GM12878 (cell line): Measurements from ENCODE around the gene AXIN1. TPM values are rescaled to one million over a fixed set of nuclear protein-coding genes. Genes with fewer than 3 reads are reported as not detected.

Source experiments
- ATAC-seq: fragments of 200-7000 bp; cut with Tn5 transposase; 3 replicates; pipeline ENCODE4 v1.9.1; 2020; ENCODE audit warnings: mild to moderate bottlenecking, moderate library complexity
- BruUV-seq: library from RNA; stranded (reverse); fragments of 400-500 nt; replicated peaks from 2 replicates; lab custom pipeline; 2021; lab: Mats Ljungman, UMichigan
- CTCF ChIA-PET: fragments of 300-600 bp; sonication (Branson Sonifier 250); formaldehyde crosslinking; extraction: SDS; loops from one replicate; lab custom pipeline; 2021; ENCODE audit warnings: inconsistent platforms; lab: Yijun Ruan, JAX
- POLR2A ChIA-PET: fragments of 350-600 bp; formaldehyde crosslinking; extraction: SDS; loops from one replicate; lab custom pipeline; 2021; ENCODE audit warnings: inconsistent platforms; lab: Charles Lee
- RAD21 ChIA-PET: fragments of 300-600 bp; sonication (Branson Sonifier 250); formaldehyde crosslinking; loops from one replicate; lab custom pipeline; 2023; ENCODE audit warnings: antibody characterized with exemption; ENCODE audit not compliant: unreplicated experiment; lab: Charles Lee
- SMC1A ChIA-PET: fragments of 300-600 bp; sonication (Branson Sonifier 250); formaldehyde crosslinking; loops from one replicate; lab custom pipeline; 2023; ENCODE audit not compliant: unreplicated experiment, uncharacterized antibody; lab: Charles Lee
- DNase-seq: peaks from one replicate; pipeline ENCODE4 v3.0.0-alpha.2; 2011; ENCODE audit warnings: low read depth, low spot score
- FAIRE-seq: peaks from 3 replicates; lab custom pipeline; 2011; peaks lifted over from hg19 to GRCh38; lab: Jason Lieb, UNC
- H2AFZ ChIP-seq: 2 replicates; pipeline ENCODE4 v1.6.0; 2011; ENCODE audit warnings: low read depth, low read length, control low read depth; ENCODE audit not compliant: control insufficient read depth
- H3K27ac ChIP-seq: 2 replicates; pipeline ENCODE4 v1.5.1; 2011; ENCODE audit warnings: control low read depth; ENCODE audit not compliant: control insufficient read depth, insufficient read depth
- H3K27me3 ChIP-seq, 2 experiments: replicated peaks in 1 of 2; 2 replicates each; pipeline versions ENCODE4 v1.6.0 to v1.6.1; 2011; ENCODE audit warnings: low read length in 1 of 2; ENCODE audit not compliant: control insufficient read depth in 2 of 2, insufficient read depth in 2 of 2
- H3K36me3 ChIP-seq, 2 experiments: 2 replicates each; pipeline ENCODE4 v1.5.1; 2011; ENCODE audit warnings: low read length in 1 of 2; ENCODE audit not compliant: control insufficient read depth in 2 of 2, insufficient read depth in 2 of 2
- H3K4me1 ChIP-seq: 2 replicates; pipeline ENCODE4 v1.6.1; 2011; ENCODE audit warnings: mild to moderate bottlenecking, low read length, moderate library complexity, mixed read lengths; ENCODE audit not compliant: control insufficient read depth, insufficient read depth
- H3K4me2 ChIP-seq: 2 replicates; pipeline ENCODE4 v1.6.0; 2011; ENCODE audit warnings: control low read depth; ENCODE audit not compliant: control insufficient read depth, insufficient read depth
- H3K4me3 ChIP-seq: fragments of 200-600 bp; sonication (generic); 2 replicates; pipeline ENCODE4 v1.5.1; 2016
- H3K79me2 ChIP-seq: 2 replicates; pipeline ENCODE4 v1.6.0; 2011; ENCODE audit warnings: low read length; ENCODE audit not compliant: control insufficient read depth, insufficient read depth
- H3K9ac ChIP-seq: 2 replicates; pipeline ENCODE4 v1.8.0; 2011; ENCODE audit warnings: low read length, control low read depth, mixed read lengths; ENCODE audit not compliant: control insufficient read depth, insufficient read depth
- H3K9me3 ChIP-seq: replicated peaks from 3 replicates; pipeline ENCODE4 v1.5.1; 2011; ENCODE audit warnings: mild to moderate bottlenecking, low read length; ENCODE audit not compliant: control insufficient read depth, insufficient read depth
- H4K20me1 ChIP-seq: 2 replicates; pipeline ENCODE4 v1.6.0; 2011; ENCODE audit not compliant: control insufficient read depth, insufficient read depth
- EED ChIP-seq: sonication (generic); IDR thresholded peaks from 2 replicates; pipeline ENCODE4 v1.6.1; 2016; ENCODE audit warnings: antibody characterized with exemption, low read depth
- GABPA ChIP-seq: IDR thresholded peaks from 2 replicates; pipeline ENCODE4 v1.6.1; 2014; ENCODE audit warnings: antibody characterized with exemption, low read depth, mild to moderate bottlenecking, inconsistent platforms
- MTA2 ChIP-seq: fragments of 450-650 bp; IDR thresholded peaks from 2 replicates; pipeline ENCODE4 v1.6.1; 2016; ENCODE audit warnings: low read depth, mild to moderate bottlenecking, moderate library complexity
- RB1 ChIP-seq: fragments of 450-650 bp; formaldehyde crosslinking; IDR thresholded peaks from 2 replicates; pipeline ENCODE4 v1.6.1; 2017; ENCODE audit warnings: mild to moderate bottlenecking, borderline replicate concordance
- WGBS: methylation state at CpG from one replicate; pipeline ENCODE4 v1.1.6; 2016; ENCODE audit warnings: low lambda C conversion rate; ENCODE audit not compliant: insufficient replicate concordance, insufficient coverage; ENCODE audit errors: missing lambda C conversion rate; 5-methylcytosine and 5-hydroxymethylcytosine counted together
- in situ Hi-C: fragments of 300-500 bp; cut with MboI; formaldehyde crosslinking; loops from 9 replicates; pipeline ENCODE4 v1.14.3; 2018; ENCODE audit warnings: mixed read lengths
- intact Hi-C: fragments of 100-400 bp; cut with micrococcal nuclease; formaldehyde crosslinking; loops from one replicate; pipeline ENCODE4 v1.14.2; 2022; ENCODE audit not compliant: unreplicated experiment
- polyA plus RNA-seq, 11 experiments: library from polyadenylated mRNA; depleted of rRNA in 4 of 11; unstranded in 6 of 11; stranded (reverse) in 5 of 11; fragments of >200 nt; fragmentation: Nextera tagmentation in 4 of 11; fragmentation: Illumina TruSeq in 1 of 11; extraction: Ambion mirVana in 4 of 11; extraction: Trizol in 1 of 11; gene quantifications; 1 replicate in 1 of 11; 2 replicates in 10 of 11; pipeline versions ENCODE4 v1.2.1 to v1.2.3, GENCODE V29; 2011 to 2016; ENCODE audit warnings: inconsistent platforms in 2 of 11, missing spikeins in 2 of 11, low read depth in 1 of 11
- total RNA-seq, 4 experiments: library from RNA; depleted of rRNA in 3 of 4; stranded (reverse); fragments of >200 nt in 3 of 4; fragmentation: Illumina TruSeq in 1 of 4; extraction: Trizol in 1 of 4; gene quantifications; 2 replicates each; pipeline versions ENCODE4 v1.2.1 to v1.2.3, GENCODE V29; 2013 to 2021
- TF ChIP-seq, protein P1 (sequence below): IDR thresholded peaks from 2 replicates; pipeline ENCODE4 v1.6.1; 2012; ENCODE audit warnings: low read depth, low read length, improper control_type of control experiment
- TF ChIP-seq, protein P2 (sequence below): fragments of 150-350 bp; IDR thresholded peaks from 2 replicates; pipeline ENCODE4 v1.6.1; 2016; ENCODE audit warnings: low read depth, low read length
- TF ChIP-seq, protein P3 (sequence below): IDR thresholded peaks from 2 replicates; pipeline ENCODE4 v1.6.1; 2011; ENCODE audit warnings: low read depth, mild to moderate bottlenecking, low read length, moderate library complexity, borderline replicate concordance; ENCODE audit errors: extremely low read depth
- TF ChIP-seq, protein P4 (sequence below): fragments of 450-650 bp; IDR thresholded peaks from 2 replicates; pipeline ENCODE4 v1.6.1; 2014; ENCODE audit warnings: mild to moderate bottlenecking
- TF ChIP-seq, protein P5 (sequence below): fragments of 450-650 bp; IDR thresholded peaks from 2 replicates; pipeline ENCODE4 v1.6.1; 2017; ENCODE audit warnings: mild to moderate bottlenecking, low read depth, inconsistent platforms; ENCODE audit not compliant: poor library complexity, severe bottlenecking
- TF ChIP-seq, protein P6 (sequence below): fragments of 450-650 bp; IDR thresholded peaks from 2 replicates; pipeline ENCODE4 v1.6.1; 2017; ENCODE audit warnings: mild to moderate bottlenecking, moderate library complexity

The AXIN1 gene
- total and polyA plus RNA-seq, 10 of the 15 experiments (the other 5 are each of a cell fraction or from before 2014, with no cell fraction given), result 0.26 to 27.1 (median 7.7) TPM

DNA sequence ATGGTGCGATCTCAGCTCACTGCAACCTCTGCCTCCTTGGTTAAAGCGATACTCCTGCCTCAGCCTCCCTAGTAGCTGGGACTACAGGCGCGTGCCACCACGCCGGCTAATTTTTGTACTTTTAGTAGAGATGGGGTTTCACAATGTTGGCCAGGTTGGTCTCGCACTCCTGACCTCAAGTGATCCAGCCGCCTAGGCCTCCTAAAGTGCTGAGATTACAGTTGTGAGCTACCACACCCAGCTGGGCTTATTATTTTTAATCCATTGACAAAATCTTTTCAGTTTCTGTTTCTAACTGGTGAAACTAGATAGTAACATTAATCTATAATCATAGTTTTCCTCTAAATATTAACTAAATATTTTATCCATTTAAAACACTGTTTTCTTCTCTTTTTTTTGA, 112.0 kb downstream of the AXIN1 start (continued):
- TF ChIP-seq, protein P1, sequence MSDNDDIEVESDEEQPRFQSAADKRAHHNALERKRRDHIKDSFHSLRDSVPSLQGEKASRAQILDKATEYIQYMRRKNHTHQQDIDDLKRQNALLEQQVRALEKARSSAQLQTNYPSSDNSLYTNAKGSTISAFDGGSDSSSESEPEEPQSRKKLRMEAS, result no peak
- TF ChIP-seq, protein P2, sequence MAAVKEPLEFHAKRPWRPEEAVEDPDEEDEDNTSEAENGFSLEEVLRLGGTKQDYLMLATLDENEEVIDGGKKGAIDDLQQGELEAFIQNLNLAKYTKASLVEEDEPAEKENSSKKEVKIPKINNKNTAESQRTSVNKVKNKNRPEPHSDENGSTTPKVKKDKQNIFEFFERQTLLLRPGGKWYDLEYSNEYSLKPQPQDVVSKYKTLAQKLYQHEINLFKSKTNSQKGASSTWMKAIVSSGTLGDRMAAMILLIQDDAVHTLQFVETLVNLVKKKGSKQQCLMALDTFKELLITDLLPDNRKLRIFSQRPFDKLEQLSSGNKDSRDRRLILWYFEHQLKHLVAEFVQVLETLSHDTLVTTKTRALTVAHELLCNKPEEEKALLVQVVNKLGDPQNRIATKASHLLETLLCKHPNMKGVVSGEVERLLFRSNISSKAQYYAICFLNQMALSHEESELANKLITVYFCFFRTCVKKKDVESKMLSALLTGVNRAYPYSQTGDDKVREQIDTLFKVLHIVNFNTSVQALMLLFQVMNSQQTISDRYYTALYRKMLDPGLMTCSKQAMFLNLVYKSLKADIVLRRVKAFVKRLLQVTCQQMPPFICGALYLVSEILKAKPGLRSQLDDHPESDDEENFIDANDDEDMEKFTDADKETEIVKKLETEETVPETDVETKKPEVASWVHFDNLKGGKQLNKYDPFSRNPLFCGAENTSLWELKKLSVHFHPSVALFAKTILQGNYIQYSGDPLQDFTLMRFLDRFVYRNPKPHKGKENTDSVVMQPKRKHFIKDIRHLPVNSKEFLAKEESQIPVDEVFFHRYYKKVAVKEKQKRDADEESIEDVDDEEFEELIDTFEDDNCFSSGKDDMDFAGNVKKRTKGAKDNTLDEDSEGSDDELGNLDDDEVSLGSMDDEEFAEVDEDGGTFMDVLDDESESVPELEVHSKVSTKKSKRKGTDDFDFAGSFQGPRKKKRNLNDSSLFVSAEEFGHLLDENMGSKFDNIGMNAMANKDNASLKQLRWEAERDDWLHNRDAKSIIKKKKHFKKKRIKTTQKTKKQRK, result no peak
- no peak for TF ChIP-seq GABPA

- H3K27me3 ChIP-seq, result no peaks in the 10 kb centered on the region
- RAD21 ChIA-PET, result interaction anchor here (1.4 kb wide), 1 partner anchor 109 kb away, joined by 5 read pairs; no protein-coding TSS in a partner anchor
- no peaks in the 10 kb centered on the region for H4K20me1 ChIP-seq
- H3K79me2 ChIP-seq, result peaks cover 5% of the 10 kb centered on the region
- BruUV-seq, result no TSS peak
- CTCF ChIA-PET, result interaction anchor here (1.5 to 2.0 kb wide), 2 partner anchors 9 to 12 kb away, joined by 4 to 7 read pairs; no protein-coding TSS in a partner anchor
- peaks cover 23% of the 10 kb centered on the region for H3K4me1 ChIP-seq
- H2AFZ ChIP-seq, result no peak overlapping the region
- POLR2A ChIA-PET, result interaction anchor here (0.5 to 2.0 kb wide), 4 partner anchors 11 to 156 kb away, joined by 4 to 11 read pairs (median 8); partner anchors contain the start of gene LUC7L
- DNase-seq (no peak), ATAC-seq (no peak), FAIRE-seq (no peak)
- peak overlapping the region; percentile 5; the same call in 1 of the 2 replicates for H3K27ac ChIP-seq
- SMC1A ChIA-PET, result interaction anchor here (0.7 to 2.1 kb wide), 7 partner anchors 9 to 1599 kb away, joined by 3 to 10 read pairs (median 4); partner anchors contain the start of gene LUC7L
- H3K4me3 ChIP-seq, result no peak overlapping the region
- H3K9me3 ChIP-seq, result no peaks in the 10 kb centered on the region
- H3K9ac ChIP-seq, result no peak overlapping the region
- intact Hi-C loops (no loop called here), in situ Hi-C loops (no loop called here)
- H3K4me2 ChIP-seq, result peak overlapping the region; percentile 45; the same call in 1 of the 2 replicates
- H3K36me3 ChIP-seq, result no peaks in the 10 kb centered on the region; a peak in 1 of 4 replicates
- 93% methylated on average over 3 of the region's 3 CpGs for WGBS
- no peak for TF ChIP-seq RB1
- no peak for TF ChIP-seq MTA2
- TF ChIP-seq, protein P3, sequence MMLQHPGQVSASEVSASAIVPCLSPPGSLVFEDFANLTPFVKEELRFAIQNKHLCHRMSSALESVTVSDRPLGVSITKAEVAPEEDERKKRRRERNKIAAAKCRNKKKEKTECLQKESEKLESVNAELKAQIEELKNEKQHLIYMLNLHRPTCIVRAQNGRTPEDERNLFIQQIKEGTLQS, result no peak
- TF ChIP-seq, protein P4, sequence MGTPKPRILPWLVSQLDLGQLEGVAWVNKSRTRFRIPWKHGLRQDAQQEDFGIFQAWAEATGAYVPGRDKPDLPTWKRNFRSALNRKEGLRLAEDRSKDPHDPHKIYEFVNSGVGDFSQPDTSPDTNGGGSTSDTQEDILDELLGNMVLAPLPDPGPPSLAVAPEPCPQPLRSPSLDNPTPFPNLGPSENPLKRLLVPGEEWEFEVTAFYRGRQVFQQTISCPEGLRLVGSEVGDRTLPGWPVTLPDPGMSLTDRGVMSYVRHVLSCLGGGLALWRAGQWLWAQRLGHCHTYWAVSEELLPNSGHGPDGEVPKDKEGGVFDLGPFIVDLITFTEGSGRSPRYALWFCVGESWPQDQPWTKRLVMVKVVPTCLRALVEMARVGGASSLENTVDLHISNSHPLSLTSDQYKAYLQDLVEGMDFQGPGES, result no peak
- TF ChIP-seq, protein P5, sequence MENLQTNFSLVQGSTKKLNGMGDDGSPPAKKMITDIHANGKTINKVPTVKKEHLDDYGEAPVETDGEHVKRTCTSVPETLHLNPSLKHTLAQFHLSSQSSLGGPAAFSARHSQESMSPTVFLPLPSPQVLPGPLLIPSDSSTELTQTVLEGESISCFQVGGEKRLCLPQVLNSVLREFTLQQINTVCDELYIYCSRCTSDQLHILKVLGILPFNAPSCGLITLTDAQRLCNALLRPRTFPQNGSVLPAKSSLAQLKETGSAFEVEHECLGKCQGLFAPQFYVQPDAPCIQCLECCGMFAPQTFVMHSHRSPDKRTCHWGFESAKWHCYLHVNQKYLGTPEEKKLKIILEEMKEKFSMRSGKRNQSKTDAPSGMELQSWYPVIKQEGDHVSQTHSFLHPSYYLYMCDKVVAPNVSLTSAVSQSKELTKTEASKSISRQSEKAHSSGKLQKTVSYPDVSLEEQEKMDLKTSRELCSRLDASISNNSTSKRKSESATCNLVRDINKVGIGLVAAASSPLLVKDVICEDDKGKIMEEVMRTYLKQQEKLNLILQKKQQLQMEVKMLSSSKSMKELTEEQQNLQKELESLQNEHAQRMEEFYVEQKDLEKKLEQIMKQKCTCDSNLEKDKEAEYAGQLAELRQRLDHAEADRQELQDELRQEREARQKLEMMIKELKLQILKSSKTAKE, result no peak
- TF ChIP-seq, protein P6, sequence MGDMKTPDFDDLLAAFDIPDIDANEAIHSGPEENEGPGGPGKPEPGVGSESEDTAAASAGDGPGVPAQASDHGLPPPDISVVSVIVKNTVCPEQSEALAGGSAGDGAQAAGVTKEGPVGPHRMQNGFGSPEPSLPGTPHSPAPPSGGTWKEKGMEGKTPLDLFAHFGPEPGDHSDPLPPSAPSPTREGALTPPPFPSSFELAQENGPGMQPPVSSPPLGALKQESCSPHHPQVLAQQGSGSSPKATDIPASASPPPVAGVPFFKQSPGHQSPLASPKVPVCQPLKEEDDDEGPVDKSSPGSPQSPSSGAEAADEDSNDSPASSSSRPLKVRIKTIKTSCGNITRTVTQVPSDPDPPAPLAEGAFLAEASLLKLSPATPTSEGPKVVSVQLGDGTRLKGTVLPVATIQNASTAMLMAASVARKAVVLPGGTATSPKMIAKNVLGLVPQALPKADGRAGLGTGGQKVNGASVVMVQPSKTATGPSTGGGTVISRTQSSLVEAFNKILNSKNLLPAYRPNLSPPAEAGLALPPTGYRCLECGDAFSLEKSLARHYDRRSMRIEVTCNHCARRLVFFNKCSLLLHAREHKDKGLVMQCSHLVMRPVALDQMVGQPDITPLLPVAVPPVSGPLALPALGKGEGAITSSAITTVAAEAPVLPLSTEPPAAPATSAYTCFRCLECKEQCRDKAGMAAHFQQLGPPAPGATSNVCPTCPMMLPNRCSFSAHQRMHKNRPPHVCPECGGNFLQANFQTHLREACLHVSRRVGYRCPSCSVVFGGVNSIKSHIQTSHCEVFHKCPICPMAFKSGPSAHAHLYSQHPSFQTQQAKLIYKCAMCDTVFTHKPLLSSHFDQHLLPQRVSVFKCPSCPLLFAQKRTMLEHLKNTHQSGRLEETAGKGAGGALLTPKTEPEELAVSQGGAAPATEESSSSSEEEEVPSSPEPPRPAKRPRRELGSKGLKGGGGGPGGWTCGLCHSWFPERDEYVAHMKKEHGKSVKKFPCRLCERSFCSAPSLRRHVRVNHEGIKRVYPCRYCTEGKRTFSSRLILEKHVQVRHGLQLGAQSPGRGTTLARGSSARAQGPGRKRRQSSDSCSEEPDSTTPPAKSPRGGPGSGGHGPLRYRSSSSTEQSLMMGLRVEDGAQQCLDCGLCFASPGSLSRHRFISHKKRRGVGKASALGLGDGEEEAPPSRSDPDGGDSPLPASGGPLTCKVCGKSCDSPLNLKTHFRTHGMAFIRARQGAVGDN, result no peak
- TF ChIP-seq EED, result no peak
Observed at GRCh38 chr16:239948-240277, 112.6 kb downstream of the AXIN1 start.
